ENCODE data around the gene SMAD9.

DNA sequence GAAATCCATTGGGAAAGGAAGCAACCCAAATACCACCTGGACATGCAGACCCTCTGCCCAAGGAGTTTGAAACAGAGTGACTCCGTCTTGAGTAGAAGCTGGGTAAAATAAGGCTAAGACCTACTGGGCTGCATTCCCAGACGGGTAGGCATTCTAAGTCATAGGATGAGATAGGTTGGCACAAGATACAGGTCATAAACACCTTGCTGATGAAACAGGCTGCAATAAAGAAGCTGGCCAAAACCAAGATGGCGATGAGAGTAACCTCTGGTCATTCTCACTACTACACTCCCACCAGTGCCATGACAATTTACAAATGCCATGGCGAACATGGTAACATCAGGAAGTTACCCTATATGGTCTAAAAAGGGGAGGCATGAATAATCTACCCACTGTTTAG is 60.8 kb downstream of the SMAD9 start:
- TF ChIP-seq HNRNPUL1 (IDR thresholded peaks at IDR 0.05; ENCODE audit: low read depth, low read length) (no peak), TAF15 (IDR thresholded peaks at IDR 0.05; ENCODE audit: low read depth, low read length, poor library complexity, severe bottlenecking) (no peak), EZH2 (conservative IDR thresholded peaks at IDR 0.05; ENCODE audit: low read depth, low read length) (no peak), SNRNP70 (IDR thresholded peaks at IDR 0.05; ENCODE audit: low read depth, low read length) (no peak)

All from HepG2 (cell line).